Hepatocyte (in vitro differentiated cells): ENCODE measurements around the gene TMED9. TPM values are rescaled to one million over a fixed set of nuclear protein-coding genes. Genes with fewer than 3 reads are reported as not detected.

Source experiments
- DNase-seq: peaks from one replicate; pipeline ENCODE4 v3.0.0-alpha.2; 2016; ENCODE audit warnings: low spot score
- H2AFZ ChIP-seq: fragments of 200-600 bp; sonication (generic); 2 replicates; pipeline ENCODE4 v1.6.0; 2016; ENCODE audit warnings: antibody characterized with exemption, mild to moderate bottlenecking
- H3K27ac ChIP-seq: fragments of 200-600 bp; sonication (generic); 2 replicates; pipeline ENCODE4 v1.5.1; 2016; ENCODE audit warnings: mild to moderate bottlenecking
- H3K27me3 ChIP-seq: fragments of 200-600 bp; sonication (generic); 2 replicates; pipeline ENCODE4 v1.6.1; 2016
- H3K36me3 ChIP-seq: fragments of 200-600 bp; sonication (generic); replicated peaks from 2 replicates; pipeline ENCODE4 v1.5.1; 2016; ENCODE audit warnings: low read depth; ENCODE audit not compliant: insufficient read depth
- H3K4me1 ChIP-seq: fragments of 200-600 bp; sonication (generic); 2 replicates; pipeline ENCODE4 v1.5.1; 2016; ENCODE audit warnings: mild to moderate bottlenecking, moderate library complexity; ENCODE audit not compliant: insufficient read depth
- H3K4me2 ChIP-seq: fragments of 200-600 bp; sonication (generic); 2 replicates; pipeline ENCODE4 v1.6.0; 2016
- H3K4me3 ChIP-seq: fragments of 200-600 bp; sonication (generic); 2 replicates; pipeline ENCODE4 v1.5.1; 2016; ENCODE audit warnings: mild to moderate bottlenecking
- H3K79me2 ChIP-seq: fragments of 200-600 bp; sonication (generic); 2 replicates; pipeline ENCODE4 v1.6.0; 2017; ENCODE audit warnings: mild to moderate bottlenecking
- H3K9me2 ChIP-seq: fragments of 200-600 bp; sonication (generic); replicated peaks from 2 replicates; pipeline ENCODE4 v1.6.0; 2017; ENCODE audit warnings: mild to moderate bottlenecking; ENCODE audit not compliant: insufficient read depth
- H3K9me3 ChIP-seq: fragments of 200-600 bp; sonication (generic); 2 replicates; pipeline ENCODE4 v1.5.1; 2016; ENCODE audit warnings: low read depth, mild to moderate bottlenecking
- H4K20me1 ChIP-seq: fragments of 200-600 bp; sonication (generic); 2 replicates; pipeline ENCODE4 v1.6.0; 2016; ENCODE audit warnings: mild to moderate bottlenecking; ENCODE audit not compliant: insufficient read depth, poor library complexity, severe bottlenecking
- EZH2 ChIP-seq: fragments of 200-600 bp; sonication (generic); IDR thresholded peaks from 2 replicates; pipeline ENCODE4 v1.6.1; 2016; ENCODE audit warnings: antibody characterized with exemption, mild to moderate bottlenecking, borderline replicate concordance
- EZH2phosphoT487 ChIP-seq: fragments of 200-600 bp; sonication (generic); IDR thresholded peaks from one replicate; pipeline ENCODE4 v1.6.1; 2018; ENCODE audit warnings: antibody characterized with exemption, mild to moderate bottlenecking, low read depth, moderate library complexity; ENCODE audit not compliant: unreplicated experiment, severe bottlenecking
- WGBS: methylation state at CpG from one replicate; pipeline ENCODE4 v1.1.6; 2016; ENCODE audit warnings: low lambda C conversion rate; ENCODE audit errors: missing lambda C conversion rate; 5-methylcytosine and 5-hydroxymethylcytosine counted together
- polyA plus RNA-seq: library from polyadenylated mRNA; unstranded; fragments of >200 nt; fragmentation: Nextera tagmentation; extraction: Ambion mirVana; gene quantifications from 2 replicates; pipeline ENCODE4 v1.2.1, GENCODE V29; 2016
- total RNA-seq: library from RNA; depleted of rRNA; stranded (reverse); fragments of >200 nt; gene quantifications from 2 replicates; pipeline ENCODE4 v1.2.3, GENCODE V29; 2014
- TF ChIP-seq, protein P1 (sequence below): fragments of 200-600 bp; sonication (generic); IDR thresholded peaks from 2 replicates; pipeline ENCODE4 v1.5.1; 2016; ENCODE audit warnings: antibody characterized with exemption, mild to moderate bottlenecking; ENCODE audit not compliant: poor library complexity

The TMED9 gene
- total and polyA plus RNA-seq, 2 experiments from 2014 or later = 187 to 512 TPM

DNA sequence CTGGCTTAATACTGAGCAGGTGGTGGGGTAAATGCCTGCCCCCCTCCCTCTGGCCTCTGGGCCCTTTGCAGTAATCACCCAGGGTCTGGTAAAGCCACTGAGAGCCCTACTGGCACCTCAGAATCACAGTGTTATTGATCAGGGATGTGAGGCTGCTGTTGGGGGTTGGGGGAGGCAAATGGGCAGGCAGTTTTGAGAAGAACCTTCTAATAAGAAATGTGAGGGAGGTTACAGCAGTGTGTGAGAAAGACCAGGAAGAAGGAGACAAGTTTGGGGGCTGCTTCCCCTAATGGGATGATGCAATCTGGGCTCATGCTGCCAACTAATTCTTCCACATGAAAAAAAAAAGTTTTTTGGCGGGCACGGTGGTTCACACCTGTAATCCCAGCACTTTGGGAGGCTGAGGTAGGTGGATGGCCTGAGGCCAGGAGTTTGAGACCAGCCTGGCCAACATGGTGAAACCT lies 4.8 kb downstream of the TMED9 start:
- H3K9me3 ChIP-seq = no peaks in the 10 kb centered on the region
- H3K36me3 ChIP-seq = no peaks in the 10 kb centered on the region
- TF ChIP-seq EZH2 (no peak), EZH2phosphoT487 (no peak)
- TF ChIP-seq, protein P1, sequence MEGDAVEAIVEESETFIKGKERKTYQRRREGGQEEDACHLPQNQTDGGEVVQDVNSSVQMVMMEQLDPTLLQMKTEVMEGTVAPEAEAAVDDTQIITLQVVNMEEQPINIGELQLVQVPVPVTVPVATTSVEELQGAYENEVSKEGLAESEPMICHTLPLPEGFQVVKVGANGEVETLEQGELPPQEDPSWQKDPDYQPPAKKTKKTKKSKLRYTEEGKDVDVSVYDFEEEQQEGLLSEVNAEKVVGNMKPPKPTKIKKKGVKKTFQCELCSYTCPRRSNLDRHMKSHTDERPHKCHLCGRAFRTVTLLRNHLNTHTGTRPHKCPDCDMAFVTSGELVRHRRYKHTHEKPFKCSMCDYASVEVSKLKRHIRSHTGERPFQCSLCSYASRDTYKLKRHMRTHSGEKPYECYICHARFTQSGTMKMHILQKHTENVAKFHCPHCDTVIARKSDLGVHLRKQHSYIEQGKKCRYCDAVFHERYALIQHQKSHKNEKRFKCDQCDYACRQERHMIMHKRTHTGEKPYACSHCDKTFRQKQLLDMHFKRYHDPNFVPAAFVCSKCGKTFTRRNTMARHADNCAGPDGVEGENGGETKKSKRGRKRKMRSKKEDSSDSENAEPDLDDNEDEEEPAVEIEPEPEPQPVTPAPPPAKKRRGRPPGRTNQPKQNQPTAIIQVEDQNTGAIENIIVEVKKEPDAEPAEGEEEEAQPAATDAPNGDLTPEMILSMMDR = no peak
- no peak overlapping the region for H2AFZ ChIP-seq
- no peaks in the 10 kb centered on the region for H4K20me1 ChIP-seq
- peaks cover 15% of the 10 kb centered on the region for H3K4me1 ChIP-seq
- H3K27me3 ChIP-seq = no peaks in the 10 kb centered on the region
- no peak for DNase-seq
- no peak overlapping the region for H3K4me2 ChIP-seq
- H3K79me2 ChIP-seq = peaks cover 32% of the 10 kb centered on the region
- no peaks in the 10 kb centered on the region for H3K9me2 ChIP-seq
- WGBS = 100% methylated on average over 2 of the region's 2 CpGs
- no peak overlapping the region for H3K27ac ChIP-seq
- no peak overlapping the region for H3K4me3 ChIP-seq

DNA sequence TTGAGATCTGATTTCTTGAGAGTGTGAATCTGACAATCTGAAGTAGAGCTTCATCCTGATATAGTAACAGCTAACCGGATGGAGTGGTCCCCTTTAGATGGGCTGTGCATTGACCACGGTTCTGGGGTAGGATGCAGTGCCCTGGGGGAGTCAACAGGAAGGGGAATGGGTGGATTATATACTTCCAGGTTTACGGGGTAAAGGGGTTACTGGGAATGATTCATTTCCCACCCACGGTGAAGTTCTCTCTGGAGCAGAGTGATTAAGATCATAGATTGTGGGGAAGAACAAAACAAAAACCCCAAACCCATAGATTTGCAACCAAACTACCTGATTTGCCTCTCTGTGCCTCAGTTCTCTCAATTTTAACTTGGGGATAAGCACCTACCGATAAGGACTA lies 6.5 kb downstream of the TMED9 start:
- Histone ChIP-seq H3K27ac (no peak overlapping the region), H4K20me1 (no peaks in the 10 kb centered on the region), H3K9me2 (no peaks in the 10 kb centered on the region), H3K9me3 (no peaks in the 10 kb centered on the region), H3K4me1 (peaks cover 9% of the 10 kb centered on the region), H3K27me3 (no peaks in the 10 kb centered on the region), H3K36me3 (no peaks in the 10 kb centered on the region), H2AFZ (no peak overlapping the region), H3K4me3 (no peak overlapping the region), H3K4me2 (peak overlapping the region; percentile 100), H3K79me2 (peaks cover 25% of the 10 kb centered on the region)
- WGBS = 54% methylated on average over 5 of the region's 5 CpGs
- TF ChIP-seq EZH2 = no peak
- TF ChIP-seq, protein P1 = no peak
- TF ChIP-seq EZH2phosphoT487 = no peak
- DNase-seq = no peak

DNA sequence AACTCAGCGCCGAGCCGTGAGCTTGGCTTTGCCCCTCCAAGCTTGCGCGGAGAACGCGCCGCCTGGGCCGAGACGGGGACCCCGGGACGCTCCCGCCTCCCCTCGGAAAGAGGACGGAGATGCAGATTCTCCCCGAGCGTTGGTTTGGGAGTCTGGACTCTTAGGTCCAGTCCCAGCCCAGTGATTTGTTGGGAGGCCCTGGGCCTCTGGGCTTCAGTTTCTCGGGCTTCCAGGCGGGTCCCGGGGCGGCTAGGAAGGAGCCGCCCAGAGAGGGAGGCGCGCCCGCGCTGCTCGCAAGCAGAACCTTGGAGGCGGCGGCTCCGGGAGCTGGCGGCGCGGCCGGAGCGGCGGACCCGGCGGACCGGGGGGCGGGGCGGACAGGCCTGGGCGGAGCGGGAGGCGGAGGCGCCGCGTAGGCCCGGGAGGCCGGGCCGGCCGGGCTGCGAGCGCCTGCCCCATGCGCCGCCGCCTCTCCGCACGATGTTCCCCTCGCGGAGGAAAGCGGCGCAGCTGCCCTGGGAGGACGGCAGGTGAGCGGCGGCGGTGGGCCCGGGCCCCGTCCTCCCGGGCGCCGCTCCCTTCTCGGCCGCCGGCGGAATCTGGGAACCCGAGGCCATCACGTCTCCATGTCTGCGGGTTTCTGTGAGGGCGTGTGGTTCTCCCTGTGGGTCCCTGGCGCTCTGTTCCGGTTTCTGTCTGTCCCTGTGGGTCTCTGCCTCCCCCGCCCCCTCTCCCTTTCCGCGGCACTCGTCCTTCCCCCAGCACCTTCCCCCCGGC lies 7.9 kb downstream of the TMED9 start, which contains the start of gene B4GALT7:
Gene B4GALT7 (plus strand): TSS at position 402 of the 777 bp plus-strand sequence. CDS start 79 bp downstream, at position 481.
- Histone ChIP-seq H3K27ac (peak within 1 kb of the TSS; percentile 98), H3K4me3 (peak within 1 kb of the TSS; percentile 96), H4K20me1 (no peaks in the 10 kb centered on the region), H3K4me1 (peaks cover 9% of the 10 kb centered on the region), H3K4me2 (peak within 1 kb of the TSS; percentile 100), H3K27me3 (no peaks in the 10 kb centered on the region), H3K36me3 (no peaks in the 10 kb centered on the region), H2AFZ (peak within 1 kb of the TSS; percentile 100), H3K79me2 (peaks cover 21% of the 10 kb centered on the region), H3K9me3 (no peaks in the 10 kb centered on the region), H3K9me2 (no peaks in the 10 kb centered on the region)
- TF ChIP-seq, protein P1 = peak; percentile 7
- no peak for TF ChIP-seq EZH2phosphoT487
- under 1% methylated on average over 47 of the region's 86 CpGs for WGBS
- DNase-seq = peak; percentile 96
